ENCODE measurements around the gene S100A7. TPM values are rescaled to one million over a fixed set of nuclear protein-coding genes. Genes with fewer than 3 reads are reported as not detected.
"Not testable (repeated sequence)": the region's sequence is repeated elsewhere in the genome, so short reads cannot be mapped to it uniquely, and the experiment has no call there.

The S100A7 gene
- total RNA-seq, 2 donors from 2014 or later, result not detected

DNA sequence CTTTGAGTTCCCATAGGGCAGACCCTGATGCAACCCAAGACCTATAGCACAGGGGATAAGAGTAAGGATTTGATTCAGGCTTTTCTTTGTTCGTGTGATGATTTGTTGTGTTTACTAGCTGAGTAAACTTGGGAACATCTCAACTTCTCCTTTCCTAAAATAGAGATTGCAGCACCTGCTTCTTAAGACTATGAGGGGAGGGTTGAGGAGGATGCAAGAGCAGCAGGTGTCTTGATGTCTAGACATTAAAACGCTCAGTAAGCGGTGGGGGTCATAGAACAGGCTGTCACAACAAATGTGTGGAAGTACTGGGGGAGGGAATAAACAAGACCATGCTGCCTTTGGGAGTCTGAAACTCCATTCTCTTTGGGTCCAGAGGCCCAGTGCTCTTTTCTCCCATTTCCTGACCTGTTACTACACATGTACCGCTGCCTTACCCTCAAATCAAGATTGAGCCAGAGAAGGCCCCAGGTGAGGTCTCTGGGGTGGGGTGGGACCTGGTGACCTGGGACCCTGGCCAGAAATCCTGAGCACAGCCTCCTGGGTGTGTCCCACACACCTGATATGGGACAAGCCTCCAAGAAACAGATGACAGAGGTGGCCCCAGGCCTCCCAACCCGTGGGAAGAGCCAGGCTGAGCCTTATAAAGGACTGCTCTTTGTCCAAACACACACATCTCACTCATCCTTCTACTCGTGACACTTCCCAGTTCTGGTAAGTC lies 44.4 kb downstream of the S100A7 start, which contains the start of gene S100A7A:
Gene S100A7A (plus strand): TSS at position 671 of the 721 bp plus-strand sequence. CDS start 1,563 bp downstream, outside the sequence.
- TF ChIP-seq POLR2AphosphoS5 (IDR thresholded peaks at IDR 0.05), result no peak
- TF ChIP-seq, protein P1, sequence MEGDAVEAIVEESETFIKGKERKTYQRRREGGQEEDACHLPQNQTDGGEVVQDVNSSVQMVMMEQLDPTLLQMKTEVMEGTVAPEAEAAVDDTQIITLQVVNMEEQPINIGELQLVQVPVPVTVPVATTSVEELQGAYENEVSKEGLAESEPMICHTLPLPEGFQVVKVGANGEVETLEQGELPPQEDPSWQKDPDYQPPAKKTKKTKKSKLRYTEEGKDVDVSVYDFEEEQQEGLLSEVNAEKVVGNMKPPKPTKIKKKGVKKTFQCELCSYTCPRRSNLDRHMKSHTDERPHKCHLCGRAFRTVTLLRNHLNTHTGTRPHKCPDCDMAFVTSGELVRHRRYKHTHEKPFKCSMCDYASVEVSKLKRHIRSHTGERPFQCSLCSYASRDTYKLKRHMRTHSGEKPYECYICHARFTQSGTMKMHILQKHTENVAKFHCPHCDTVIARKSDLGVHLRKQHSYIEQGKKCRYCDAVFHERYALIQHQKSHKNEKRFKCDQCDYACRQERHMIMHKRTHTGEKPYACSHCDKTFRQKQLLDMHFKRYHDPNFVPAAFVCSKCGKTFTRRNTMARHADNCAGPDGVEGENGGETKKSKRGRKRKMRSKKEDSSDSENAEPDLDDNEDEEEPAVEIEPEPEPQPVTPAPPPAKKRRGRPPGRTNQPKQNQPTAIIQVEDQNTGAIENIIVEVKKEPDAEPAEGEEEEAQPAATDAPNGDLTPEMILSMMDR (IDR thresholded peaks at IDR 0.05), result no peak
- no peak for TF ChIP-seq POLR2A (IDR thresholded peaks at IDR 0.05)
- Histone ChIP-seq H3K36me3 (no peaks in the 10 kb centered on the region), H3K4me3 (no peak within 1 kb of the TSS), H3K4me1 (replicated peaks) (no peaks in the 10 kb centered on the region), H3K27me3 (replicated peaks; ENCODE audit: insufficient read depth) (no peaks in the 10 kb centered on the region), H3K9me3 (no peaks in the 10 kb centered on the region), H3K27ac (no peak within 1 kb of the TSS)
- DNase-seq (ENCODE audit: low spot score), result no peak
- intact Hi-C loops (cut with DNase I), result no loop called here
- WGBS, result 65% methylated on average over 6 of the region's 6 CpGs

DNA sequence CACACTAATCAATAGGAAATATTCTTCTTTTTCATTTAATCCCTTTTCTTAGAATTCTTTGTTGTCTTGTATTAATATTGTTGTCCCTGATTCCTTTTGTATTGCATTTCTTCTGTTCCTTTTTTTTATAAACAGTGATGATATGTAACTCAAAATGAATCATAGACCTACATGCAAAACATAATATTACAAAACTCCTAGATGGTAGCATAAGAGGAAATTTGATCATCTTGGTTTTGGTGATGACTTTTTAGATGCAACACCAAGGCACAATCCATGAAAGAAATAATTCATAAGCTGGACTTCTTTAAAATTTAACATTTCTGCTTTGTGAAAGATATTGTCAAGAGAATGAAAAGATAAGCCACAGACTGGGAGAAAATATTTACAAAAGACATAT lies 46.5 kb downstream of the S100A7 start:
- H3K9me3 ChIP-seq; H3K27me3 ChIP-seq (replicated peaks; ENCODE audit: insufficient read depth); DNase-seq (ENCODE audit: low spot score); H3K36me3 ChIP-seq; H3K27ac ChIP-seq; H3K4me1 ChIP-seq (replicated peaks); intact Hi-C loops (cut with DNase I); H3K4me3 ChIP-seq: not testable (repeated sequence)

Other genes with a start within 250 kb of the S100A7 start
- not detected for gene PRR9, start 243.1 kb downstream of the S100A7 start, total RNA-seq
- under 1 TPM in 1 of 2 donors, not detected in 1; 0.45 TPM for gene LORICRIN, start 201.0 kb downstream of the S100A7 start, total RNA-seq
- not detected for gene PGLYRP3, start 147.7 kb downstream of the S100A7 start, total RNA-seq
- not detected for gene PGLYRP4, start 111.8 kb downstream of the S100A7 start, total RNA-seq
- gene S100A9, start 102.8 kb downstream of the S100A7 start, total RNA-seq, result 10 to 100 TPM; 25.6 to 45.2 TPM
- not detected for gene S100A12, start 85.0 kb downstream of the S100A7 start, total RNA-seq
- 1 to 10 TPM; 1.5 to 5.6 TPM for gene S100A8, start 69.6 kb downstream of the S100A7 start, total RNA-seq
- not detected for gene S100A7A, start 44.1 kb downstream of the S100A7 start, total RNA-seq
- gene S100A6, start 75.3 kb upstream of the S100A7 start, total RNA-seq, result 100 to 1,000 TPM; 184 to 279 TPM
- not detected for gene S100A5, start 80.3 kb upstream of the S100A7 start, total RNA-seq
- gene S100A4, start 85.2 kb upstream of the S100A7 start, total RNA-seq, result 10 to 100 TPM; 56.3 to 71.3 TPM
- under 1 TPM in 1 of 2 donors, not detected in 1; 0.46 TPM for gene S100A3, start 88.6 kb upstream of the S100A7 start, total RNA-seq
- gene S100A2, start 105.2 kb upstream of the S100A7 start, total RNA-seq, result 10 to 100 TPM; 14.1 to 22.6 TPM
- gene S100A16, start 152.5 kb upstream of the S100A7 start, total RNA-seq, result 100 to 1,000 TPM in 1 of 2 donors, 10 to 100 TPM in 1; 78.4 to 165 TPM
- gene S100A14, start 155.7 kb upstream of the S100A7 start, total RNA-seq, result 10 to 100 TPM; 13.5 to 25.0 TPM
- gene S100A13, start 166.9 kb upstream of the S100A7 start, total RNA-seq, result 10 to 100 TPM; 53.3 to 96.5 TPM
- gene S100A1, start 167.8 kb upstream of the S100A7 start, total RNA-seq, result 10 to 100 TPM in 1 of 2 donors, 1 to 10 TPM in 1; 9.1 to 10.7 TPM
- 10 to 100 TPM; 60.6 to 74.4 TPM for gene CHTOP, start 173.4 kb upstream of the S100A7 start, total RNA-seq
- 10 to 100 TPM; 64.9 to 73.0 TPM for gene SNAPIN, start 198.1 kb upstream of the S100A7 start, total RNA-seq
- gene ILF2, start 210.3 kb upstream of the S100A7 start, total RNA-seq, result 100 to 1,000 TPM; 116 to 122 TPM
- gene NPR1, start 218.0 kb upstream of the S100A7 start, total RNA-seq, result 1 to 10 TPM; 2.9 to 6.0 TPM